CD4-positive, alpha-beta T cell treated with Interleukin-1 beta for 1 hour (primary cell): Measurements from ENCODE around the gene NFKBIB.
"Not testable (repeated sequence)": the region's sequence is repeated elsewhere in the genome, so short reads cannot be mapped to it uniquely, and the experiment has no call there.

ENCODE experiments used
- DNase-seq, 2 donors: peaks; one replicate each; pipeline ENCODE4 v3.0.0-alpha.2; 2020 to 2022

Gene NFKBIB

GRCh38 chr19:38875656-38876395, 23.9 kb upstream of the NFKBIB start:
- DNase-seq: no peak

GRCh38 chr19:38877781-38878574, 21.8 kb upstream of the NFKBIB start, which contains the start of gene RINL:
Gene RINL, minus strand, starts transcription at chr19:38878275. Its CDS starts 1,533 bp downstream, at chr19:38876742.
- DNase-seq: peak; percentile 75 to 81

DNA sequence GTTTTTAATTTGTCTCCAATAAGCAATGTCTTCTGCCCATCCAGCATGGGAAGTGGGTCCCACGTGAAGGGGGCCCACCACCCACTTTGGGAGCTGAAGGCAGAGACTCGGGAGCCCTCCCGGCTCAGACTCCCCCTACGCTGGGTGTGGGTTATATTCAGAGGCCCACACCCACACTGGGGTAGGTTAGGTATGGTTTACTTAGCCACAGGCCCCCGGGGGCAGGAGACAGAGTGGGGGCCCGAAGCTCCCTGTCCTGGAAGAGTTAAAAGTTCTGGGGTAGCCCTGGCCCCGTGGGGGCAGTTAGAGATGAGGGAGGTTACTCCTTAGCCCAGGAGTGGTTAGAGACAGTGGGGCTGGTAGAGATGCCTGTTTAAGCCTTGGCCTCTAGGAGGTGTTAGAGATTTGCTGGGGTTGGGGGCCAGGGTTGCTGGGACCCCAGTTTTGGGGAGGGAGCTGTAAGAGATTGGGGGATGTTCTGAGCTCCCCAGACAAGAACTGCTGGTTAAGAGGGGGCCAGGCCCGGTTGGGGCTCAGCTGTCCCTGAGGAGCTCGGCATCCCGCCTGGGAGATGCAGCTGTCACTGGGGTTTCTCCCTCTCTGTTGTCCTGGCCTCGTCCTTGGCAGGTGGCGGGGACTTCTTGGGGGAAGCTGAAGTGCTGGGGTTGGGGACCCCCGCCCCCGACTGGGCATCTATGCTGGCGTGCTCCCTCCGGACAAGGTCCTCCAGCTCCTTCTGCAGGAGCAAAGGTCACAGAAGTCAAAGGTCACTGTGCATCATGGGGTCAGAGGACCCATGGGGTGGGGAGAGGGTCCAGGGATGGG, 21.0 kb upstream of the NFKBIB start:
- DNase-seq: no peak

DNA sequence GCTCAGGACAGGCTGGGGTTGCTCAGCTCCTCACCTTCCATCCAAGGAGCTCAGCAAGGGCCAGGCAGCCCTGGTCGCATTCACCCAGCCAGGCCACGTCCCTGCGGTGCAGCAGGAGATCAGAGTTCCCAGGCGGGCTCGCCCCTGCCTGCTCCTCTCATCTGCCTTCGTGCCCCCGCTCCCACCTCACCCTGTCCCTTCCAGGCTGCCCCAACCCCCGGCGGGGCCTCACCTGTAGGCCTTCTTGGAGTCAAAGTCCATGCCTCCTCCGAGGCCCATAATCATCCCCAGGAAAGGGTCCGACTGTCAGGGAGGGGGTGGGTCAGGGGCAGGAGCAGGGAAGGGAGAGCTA, 20.4 kb upstream of the NFKBIB start:
- DNase-seq: no peak

GRCh38 chr19:38880076-38880881, 19.5 kb upstream of the NFKBIB start:
- no peak for DNase-seq

GRCh38 chr19:38880882-38881609, 18.7 kb upstream of the NFKBIB start:
- no peak for DNase-seq

DNA sequence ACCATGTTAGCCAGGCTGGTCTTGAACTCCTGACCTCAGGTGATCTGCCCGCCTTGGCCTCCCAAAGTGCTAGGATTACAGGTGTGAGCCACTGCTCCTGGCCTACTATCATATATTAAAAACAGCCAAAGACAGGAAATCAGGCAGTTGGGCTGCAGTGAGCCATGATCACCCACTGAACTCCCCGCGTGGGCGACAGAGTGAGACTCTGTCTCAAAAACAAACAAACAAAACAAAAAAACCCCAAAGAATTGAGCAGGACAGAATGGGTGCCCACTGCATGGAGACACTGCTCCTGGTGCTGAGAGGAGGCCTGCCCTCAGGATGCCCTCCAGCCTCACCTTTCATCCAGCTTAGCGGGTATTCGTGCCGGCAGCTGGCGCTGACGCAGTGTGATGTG, 16.5 kb upstream of the NFKBIB start:
- no peak for DNase-seq

- DNase-seq: not testable (repeated sequence)
Measured at GRCh38 chr19:38884691-38885090, 15.1 kb upstream of the NFKBIB start.

- DNase-seq: no peak
Measured at GRCh38 chr19:38888876-38889275, 10.9 kb upstream of the NFKBIB start.

- DNase-seq: no peak
Measured at GRCh38 chr19:38889803-38890202, 10.0 kb upstream of the NFKBIB start.

DNA sequence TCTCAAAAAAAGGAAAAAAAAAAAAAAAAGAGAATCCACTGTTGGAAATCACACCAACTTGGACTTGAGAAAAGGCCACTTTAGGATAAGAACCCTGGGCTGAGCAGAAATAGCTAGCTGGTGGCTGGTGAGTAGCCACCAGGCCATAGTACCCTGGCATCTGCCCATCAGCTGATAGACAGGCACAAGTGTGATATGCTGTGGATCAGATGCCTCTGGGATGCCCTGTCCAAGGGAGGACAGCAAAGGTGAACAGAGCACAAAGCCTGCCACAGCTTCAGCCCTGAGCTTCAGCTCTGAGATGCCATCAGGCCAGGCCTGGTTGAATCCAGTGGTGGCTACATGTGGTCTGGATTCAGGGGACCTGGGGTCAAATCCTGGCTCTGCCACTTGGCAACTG, 9.1 kb upstream of the NFKBIB start:
- no peak for DNase-seq

DNA sequence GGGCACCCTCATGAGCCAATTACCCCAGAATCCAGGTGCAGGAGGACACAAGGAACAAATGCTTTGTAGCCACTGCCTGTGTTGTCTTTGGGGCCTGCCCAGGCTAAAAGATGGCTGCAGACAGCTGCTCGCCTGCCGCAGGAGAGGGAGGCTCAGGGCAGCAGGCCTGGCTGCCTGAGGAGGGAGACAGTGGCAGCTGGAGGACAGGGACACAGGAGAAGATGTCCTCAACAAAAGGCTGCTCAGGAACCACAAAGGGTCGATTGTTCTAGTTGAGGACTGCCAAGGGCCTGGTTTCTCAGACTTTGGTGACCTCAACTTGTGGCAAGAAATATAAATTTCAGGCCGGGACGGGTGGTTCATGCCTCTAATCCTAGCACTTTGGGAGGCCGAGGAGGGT, 8.0 kb upstream of the NFKBIB start:
- no peak for DNase-seq

DNA sequence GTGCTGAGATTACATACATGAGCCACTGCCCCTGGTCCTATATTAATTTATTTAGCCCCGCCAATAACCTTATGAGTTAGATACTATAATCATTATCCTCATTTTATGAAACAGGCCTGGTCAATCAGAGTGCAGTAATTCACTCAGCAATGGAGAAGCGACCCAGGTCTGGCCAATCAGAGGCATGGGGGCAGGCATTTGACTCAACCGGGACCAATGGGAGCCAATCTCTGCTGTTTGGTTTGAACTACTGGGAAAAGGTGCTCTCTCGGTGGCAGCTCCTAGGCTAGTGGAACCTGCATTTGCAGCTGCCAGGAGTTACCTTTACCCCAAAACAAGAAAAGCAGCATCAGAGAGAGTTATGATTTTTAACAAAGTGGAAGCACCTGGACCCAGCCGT, 6.9 kb upstream of the NFKBIB start:
- DNase-seq: no peak

DNA sequence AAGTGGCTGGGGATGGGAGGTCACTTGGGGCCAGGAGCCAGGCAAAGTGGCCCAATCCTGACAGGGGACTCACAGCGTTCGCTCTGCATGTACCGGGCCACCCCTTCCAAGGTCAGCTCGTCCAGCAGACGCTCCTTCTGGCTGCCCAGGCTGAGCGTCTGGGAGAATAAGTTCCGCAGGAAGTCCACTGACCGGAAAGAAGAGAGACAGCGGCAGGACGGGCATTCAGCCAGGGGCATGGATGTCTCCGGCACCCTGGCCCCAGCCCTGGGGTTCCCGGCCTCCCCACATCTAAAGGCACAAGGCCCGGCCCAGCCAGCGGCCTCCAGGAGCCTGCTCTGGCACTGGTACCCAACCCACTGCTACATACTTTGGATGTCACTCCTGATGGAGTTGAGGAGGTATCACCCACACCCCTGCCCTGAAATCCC, 6.4 kb upstream of the NFKBIB start:
- DNase-seq: no peak

- no peak for DNase-seq
Measured at GRCh38 chr19:38894968-38895367, 4.8 kb upstream of the NFKBIB start.

DNA sequence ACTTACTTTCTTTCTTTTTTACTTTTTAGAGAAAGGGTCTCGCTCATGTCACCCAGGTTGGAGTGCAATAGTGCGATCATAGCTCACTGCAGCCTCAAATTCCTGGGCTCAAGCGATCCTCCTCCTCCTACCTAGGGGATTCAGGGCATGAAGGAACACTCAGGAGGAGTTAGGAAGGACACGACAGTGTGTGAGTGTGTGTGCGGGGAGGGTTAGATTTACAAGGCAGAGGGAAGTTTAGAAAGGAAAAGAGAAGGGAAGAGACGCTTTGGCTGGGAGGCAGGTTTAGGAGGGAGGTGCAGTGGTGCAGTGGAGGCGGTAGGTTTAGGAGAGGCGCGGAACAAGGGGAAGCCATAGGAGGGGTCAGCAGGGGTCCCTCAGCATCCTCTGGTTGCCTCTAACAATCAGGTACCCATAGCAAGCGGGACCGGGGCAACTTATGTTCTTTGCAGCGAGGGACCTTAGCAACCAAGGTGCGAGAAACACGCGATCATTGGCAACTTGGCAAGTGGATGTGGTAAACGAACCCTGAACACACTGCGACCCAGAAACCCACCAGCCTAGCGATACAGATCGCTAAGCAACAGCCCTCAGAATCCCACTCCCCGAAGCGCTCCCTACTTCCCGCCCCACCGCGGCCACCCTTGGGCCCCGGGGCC, 852 bp upstream of the NFKBIB start:
- no peak for DNase-seq

DNA sequence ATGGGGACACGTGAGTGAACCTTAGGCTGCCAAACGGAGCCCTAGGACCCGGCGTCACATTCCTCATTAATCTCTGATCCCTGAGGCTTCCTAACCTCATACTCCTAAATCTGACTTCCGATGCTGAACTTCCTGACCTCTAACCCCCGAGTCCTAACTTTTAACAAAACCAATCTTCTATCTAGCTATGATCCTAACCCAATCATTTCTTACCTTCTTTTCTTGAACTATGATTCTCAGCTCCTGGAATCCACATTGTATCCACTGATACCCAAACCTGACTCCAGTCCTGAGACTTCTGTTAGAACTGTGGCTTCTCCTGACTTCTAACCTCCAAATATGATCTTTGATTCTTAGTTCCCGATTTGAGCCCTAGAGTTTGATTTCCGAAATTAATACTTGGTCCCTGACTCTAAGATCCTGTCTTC, 447 bp downstream of the NFKBIB start:
- DNase-seq: no peak

DNA sequence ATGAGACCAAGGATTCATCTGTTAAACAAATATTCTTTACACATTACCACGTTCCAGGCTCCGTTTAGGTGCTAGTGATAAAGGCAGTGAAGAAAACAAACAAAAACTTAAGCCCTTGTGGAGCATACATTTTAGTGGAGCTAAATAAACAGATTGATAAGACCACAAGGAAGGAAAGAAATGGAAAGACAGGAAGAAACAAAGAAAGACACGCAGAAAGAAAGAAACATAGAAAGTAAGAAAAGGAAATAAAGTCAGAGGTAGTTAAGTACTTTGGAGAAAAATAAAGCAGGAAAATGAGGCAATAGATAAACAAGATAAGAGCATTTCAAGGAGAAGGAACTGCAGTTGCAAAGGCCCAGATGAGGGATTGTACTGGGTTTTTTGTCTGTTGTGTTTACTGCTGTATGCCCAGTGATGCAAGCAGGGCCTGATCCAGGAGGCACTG, 998 bp downstream of the NFKBIB start:
- no peak for DNase-seq

DNA sequence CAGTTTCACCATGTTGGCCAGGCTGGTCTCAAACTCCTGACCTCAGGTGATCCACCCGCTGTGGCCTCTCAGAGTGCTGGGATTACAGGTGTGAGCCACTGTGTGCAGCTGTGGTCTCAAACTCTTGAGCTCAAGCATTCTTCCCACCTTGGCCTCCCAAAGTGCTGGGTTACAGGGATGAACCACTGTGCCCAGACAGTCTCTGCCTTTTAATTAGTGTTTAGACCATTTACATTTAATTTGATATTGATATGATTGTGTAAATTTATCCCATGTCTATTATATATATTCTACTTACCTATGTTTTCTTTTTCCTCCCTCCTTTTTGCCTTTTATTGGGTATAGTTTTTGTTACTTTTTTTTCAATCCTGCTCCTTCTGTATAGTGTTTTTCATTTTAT, 1.9 kb downstream of the NFKBIB start:
- no peak for DNase-seq

DNA sequence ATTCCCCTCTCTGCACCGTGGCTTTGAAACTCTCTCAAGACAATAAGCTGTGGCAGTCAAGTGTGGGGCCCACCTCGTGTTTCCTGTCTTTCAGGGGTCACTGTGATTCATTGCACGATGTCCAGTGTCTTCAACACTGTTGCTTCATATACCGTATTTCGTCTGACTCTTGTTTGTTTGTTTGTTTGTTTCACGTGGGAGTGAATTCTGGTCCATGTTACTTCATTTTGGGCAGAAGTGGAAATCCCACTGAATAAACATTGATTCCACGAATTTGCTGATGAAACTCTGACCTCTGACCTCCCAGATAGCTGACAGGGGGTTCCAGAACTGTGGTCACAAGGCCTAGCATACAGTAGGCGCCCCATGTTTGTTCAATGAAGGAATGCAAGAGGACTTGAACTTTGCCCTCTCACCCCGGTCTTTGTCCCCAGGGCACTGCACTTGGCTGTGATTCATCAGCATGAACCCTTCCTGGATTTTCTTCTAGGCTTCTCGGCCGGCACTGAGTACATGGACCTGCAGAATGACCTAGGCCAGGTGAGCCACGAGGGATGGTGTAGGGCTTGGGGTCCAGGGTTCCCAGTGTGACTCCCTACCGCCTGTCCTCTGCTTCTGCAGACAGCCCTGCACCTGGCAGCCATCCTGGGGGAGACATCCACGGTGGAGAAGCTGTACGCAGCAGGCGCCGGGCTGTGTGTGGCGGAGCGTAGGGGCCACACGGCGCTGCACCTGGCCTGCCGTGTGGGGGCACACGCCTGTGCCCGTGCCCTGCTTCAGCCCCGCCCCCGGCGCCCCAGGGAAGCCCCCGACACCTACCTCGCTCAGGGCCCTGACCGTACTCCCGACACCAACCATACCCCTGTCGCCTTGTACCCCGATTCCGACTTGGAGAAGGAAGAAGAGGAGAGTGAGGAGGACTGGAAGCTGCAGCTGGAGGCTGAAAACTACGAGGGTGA, 5.1 kb downstream of the NFKBIB start:
- no peak for DNase-seq
